ENCODE measurements around the gene FAM83C.

- no peak for TF ChIP-seq CTCF (IDR thresholded peaks at IDR 0.05)
- no peak for TF ChIP-seq EZH2 (IDR thresholded peaks at IDR 0.05)
Measured at GRCh38 chr20:35319192-35319870, 27.1 kb upstream of the FAM83C start.
